ENCODE measurements around the gene SMIM12. TPM values are rescaled to one million over a fixed set of nuclear protein-coding genes. Genes with fewer than 3 reads are reported as not detected.

The SMIM12 gene
- total RNA-seq, 6 experiments from 2014 or later: 30.5 to 45.7 (median 32.2) TPM

- ATAC-seq (no peak), DNase-seq (no peak)
- no peak overlapping the region for H3K4me3 ChIP-seq
- H3K4me1 ChIP-seq: no peaks in the 10 kb centered on the region
- H3K36me3 ChIP-seq: no peaks in the 10 kb centered on the region
- WGBS (ENCODE audit: insufficient coverage, low coverage, low lambda C conversion rate, missing lambda C conversion rate): 56% methylated on average over 1 of the region's 1 CpG
- TF ChIP-seq CTCF (IDR thresholded peaks at IDR 0.05) (no peak), POLR2A (IDR thresholded peaks at IDR 0.05) (no peak)
- no peaks in the 10 kb centered on the region for H3K9me3 ChIP-seq
- H3K27me3 ChIP-seq: no peaks in the 10 kb centered on the region
- no peak overlapping the region for H3K27ac ChIP-seq
- intact Hi-C loops (cut with DNase I): no loop called here
Observed at GRCh38 chr1:34906222-34906621, 46.7 kb upstream of the SMIM12 start.

- intact Hi-C loops (cut with DNase I): no loop called here
- Histone ChIP-seq H3K4me3 (no peak overlapping the region), H3K4me1 (no peaks in the 10 kb centered on the region), H3K9me3 (no peaks in the 10 kb centered on the region), H3K36me3 (no peaks in the 10 kb centered on the region), H3K27ac (no peak overlapping the region), H3K27me3 (no peaks in the 10 kb centered on the region)
- TF ChIP-seq CTCF (IDR thresholded peaks at IDR 0.05) (no peak), POLR2A (IDR thresholded peaks at IDR 0.05) (no peak)
- WGBS (ENCODE audit: insufficient coverage, low coverage, low lambda C conversion rate, missing lambda C conversion rate): no CpG with 5 or more reads among the region's 12 CpGs
- no peak for DNase-seq
- ATAC-seq: no peak
Observed at GRCh38 chr1:34905098-34905459, 45.5 kb upstream of the SMIM12 start.

GRCh38 chr1:34904236-34905097 is 44.9 kb upstream of the SMIM12 start:
- TF ChIP-seq CTCF (IDR thresholded peaks at IDR 0.05) (no peak), POLR2A (IDR thresholded peaks at IDR 0.05) (no peak)
- peak in 1 of 3 donors; percentile 38 for DNase-seq
- intact Hi-C loops (cut with DNase I): no loop called here

GRCh38 chr1:34901919-34902318 is 42.4 kb upstream of the SMIM12 start:
- Histone ChIP-seq H3K27ac (no peak overlapping the region), H3K36me3 (no peaks in the 10 kb centered on the region), H3K27me3 (no peaks in the 10 kb centered on the region), H3K4me3 (no peak overlapping the region), H3K9me3 (no peaks in the 10 kb centered on the region), H3K4me1 (no peaks in the 10 kb centered on the region)
- no peak for TF ChIP-seq CTCF (IDR thresholded peaks at IDR 0.05)
- intact Hi-C loops (cut with DNase I): no loop called here
- DNase-seq: peak in 1 of 3 donors; percentile 15
- no peak for ATAC-seq
- 50% methylated on average over 7 of the region's 7 CpGs for WGBS (ENCODE audit: insufficient coverage, low coverage, low lambda C conversion rate, missing lambda C conversion rate)

More at GRCh38 chr1:34904236-34905097, 44.9 kb upstream of the SMIM12 start:
- WGBS (ENCODE audit: insufficient coverage, low coverage, low lambda C conversion rate, missing lambda C conversion rate): 80% methylated on average over 4 of the region's 33 CpGs
- Histone ChIP-seq H3K4me1 (no peaks in the 10 kb centered on the region), H3K27me3 (no peaks in the 10 kb centered on the region), H3K9me3 (no peaks in the 10 kb centered on the region), H3K4me3 (no peak overlapping the region), H3K27ac (no peak overlapping the region), H3K36me3 (no peaks in the 10 kb centered on the region)
- ATAC-seq: no peak
